Activated CD4-positive, alpha-beta T cell treated with anti-CD3 and anti-CD28 coated beads, Interleukin-2, amount 50 U/mL, for 1 hour (primary cell): ENCODE results near the gene LRRC74A.
"Not testable (repeated sequence)": the region's sequence is repeated elsewhere in the genome, so short reads cannot be mapped to it uniquely, and the experiment has no call there.

Experiments
- DNase-seq: peaks from one replicate; pipeline ENCODE4 v3.0.0-alpha.2; 2020

Gene LRRC74A

GRCh38 chr14:76898006-76898405, 71.8 kb downstream of the LRRC74A start:
- not testable (repeated sequence) for DNase-seq

- no peak for DNase-seq
These were observed 74.5 kb downstream of the LRRC74A start for GRCh38 chr14:76900682-76901081.

- no peak for DNase-seq
These were observed 75.2 kb downstream of the LRRC74A start for GRCh38 chr14:76901171-76902055.

- no peak for DNase-seq
These were observed 76.4 kb downstream of the LRRC74A start for GRCh38 chr14:76902591-76902990.

- DNase-seq: no peak
These were observed 78.0 kb downstream of the LRRC74A start for GRCh38 chr14:76904100-76904739.

GRCh38 chr14:76904740-76905569, 78.7 kb downstream of the LRRC74A start:
- DNase-seq: peak; percentile 71

- DNase-seq: peak; percentile 16
These were observed 82.6 kb downstream of the LRRC74A start for GRCh38 chr14:76908834-76909233.

GRCh38 chr14:76909266-76909665, 83.1 kb downstream of the LRRC74A start:
- DNase-seq: no peak

- DNase-seq: no peak
These were observed 84.2 kb downstream of the LRRC74A start for GRCh38 chr14:76910371-76910890.

GRCh38 chr14:76911473-76911872, 85.3 kb downstream of the LRRC74A start:
- DNase-seq: no peak

GRCh38 chr14:76914533-76915081, 88.4 kb downstream of the LRRC74A start:
- DNase-seq: not testable (repeated sequence)

- no peak for DNase-seq
These were observed 90.0 kb downstream of the LRRC74A start for GRCh38 chr14:76916040-76916715.

- DNase-seq: no peak
These were observed 91.0 kb downstream of the LRRC74A start for GRCh38 chr14:76917158-76917596.

- DNase-seq: no peak
These were observed 91.6 kb downstream of the LRRC74A start for GRCh38 chr14:76917745-76918255.

- no peak for DNase-seq
These were observed 92.1 kb downstream of the LRRC74A start for GRCh38 chr14:76918256-76918781.

GRCh38 chr14:76918782-76919394, 92.7 kb downstream of the LRRC74A start:
- no peak for DNase-seq
